MM.1S (cell line): ENCODE data around the gene ST8SIA2.

ENCODE experiments used
- EZH2phosphoT487 ChIP-seq: fragments of 300-600 bp; sonication (generic); IDR thresholded peaks from 2 replicates; pipeline ENCODE4 v1.6.1; 2018; ENCODE audit warnings: antibody characterized with exemption, low read length
- TF ChIP-seq, protein P1 (sequence below): fragments of 300-600 bp; sonication (generic); IDR thresholded peaks from 2 replicates; pipeline ENCODE4 v1.5.1; 2016; ENCODE audit warnings: antibody characterized with exemption, low read length, mixed read lengths

DNA sequence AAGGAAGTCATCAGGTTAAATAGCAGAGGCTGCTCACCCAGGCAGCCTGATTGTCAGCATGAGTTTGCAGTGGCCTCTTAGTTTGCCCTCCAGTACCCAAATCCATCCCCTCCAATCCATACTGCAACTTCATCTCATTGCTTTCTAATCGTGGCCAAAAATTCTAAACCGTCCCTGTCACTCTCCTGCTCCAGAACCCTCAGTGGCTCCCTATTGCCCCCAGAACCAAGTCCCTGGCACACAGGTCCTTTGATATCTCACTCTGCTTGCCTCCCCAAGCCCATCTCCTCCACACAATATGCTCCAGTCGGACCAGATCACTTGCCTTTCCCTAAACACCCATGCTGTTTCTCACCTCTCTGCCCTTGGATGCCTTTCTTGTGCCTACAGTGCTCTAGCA lies 49.7 kb downstream of the ST8SIA2 start:
- TF ChIP-seq, protein P1, sequence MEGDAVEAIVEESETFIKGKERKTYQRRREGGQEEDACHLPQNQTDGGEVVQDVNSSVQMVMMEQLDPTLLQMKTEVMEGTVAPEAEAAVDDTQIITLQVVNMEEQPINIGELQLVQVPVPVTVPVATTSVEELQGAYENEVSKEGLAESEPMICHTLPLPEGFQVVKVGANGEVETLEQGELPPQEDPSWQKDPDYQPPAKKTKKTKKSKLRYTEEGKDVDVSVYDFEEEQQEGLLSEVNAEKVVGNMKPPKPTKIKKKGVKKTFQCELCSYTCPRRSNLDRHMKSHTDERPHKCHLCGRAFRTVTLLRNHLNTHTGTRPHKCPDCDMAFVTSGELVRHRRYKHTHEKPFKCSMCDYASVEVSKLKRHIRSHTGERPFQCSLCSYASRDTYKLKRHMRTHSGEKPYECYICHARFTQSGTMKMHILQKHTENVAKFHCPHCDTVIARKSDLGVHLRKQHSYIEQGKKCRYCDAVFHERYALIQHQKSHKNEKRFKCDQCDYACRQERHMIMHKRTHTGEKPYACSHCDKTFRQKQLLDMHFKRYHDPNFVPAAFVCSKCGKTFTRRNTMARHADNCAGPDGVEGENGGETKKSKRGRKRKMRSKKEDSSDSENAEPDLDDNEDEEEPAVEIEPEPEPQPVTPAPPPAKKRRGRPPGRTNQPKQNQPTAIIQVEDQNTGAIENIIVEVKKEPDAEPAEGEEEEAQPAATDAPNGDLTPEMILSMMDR, result no peak
- no peak for TF ChIP-seq EZH2phosphoT487
